Measurements from ENCODE around the gene POLD1. TPM values are rescaled to one million over a fixed set of nuclear protein-coding genes. Genes with fewer than 3 reads are reported as not detected.

The POLD1 gene
- total RNA-seq, 1 experiment from 2014 or later, result 31.9 TPM

DNA sequence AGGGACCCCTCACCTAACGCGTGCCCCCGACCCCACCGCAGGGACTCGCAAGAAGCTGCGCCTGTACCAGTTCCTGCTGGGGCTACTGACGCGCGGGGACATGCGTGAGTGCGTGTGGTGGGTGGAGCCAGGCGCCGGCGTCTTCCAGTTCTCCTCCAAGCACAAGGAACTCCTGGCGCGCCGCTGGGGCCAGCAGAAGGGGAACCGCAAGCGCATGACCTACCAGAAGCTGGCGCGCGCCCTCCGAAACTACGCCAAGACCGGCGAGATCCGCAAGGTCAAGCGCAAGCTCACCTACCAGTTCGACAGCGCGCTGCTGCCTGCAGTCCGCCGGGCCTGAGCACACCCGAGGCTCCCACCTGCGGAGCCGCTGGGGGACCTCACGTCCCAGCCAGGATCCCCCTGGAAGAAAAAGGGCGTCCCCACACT lies 43.9 kb downstream of the POLD1 start:
- Mint-ChIP-seq H3K4me1 (ENCODE audit: insufficient read depth, unreplicated experiment) (peaks cover 11% of the 10 kb centered on the region), H3K9me3 (ENCODE audit: unreplicated experiment) (no peaks in the 10 kb centered on the region), H3K36me3 (ENCODE audit: insufficient read depth, unreplicated experiment) (no peaks in the 10 kb centered on the region), H3K27me3 (ENCODE audit: insufficient read depth, unreplicated experiment) (no peaks in the 10 kb centered on the region), H3K4me3 (ENCODE audit: unreplicated experiment) (no peak overlapping the region), H3K27ac (ENCODE audit: low read depth, unreplicated experiment) (no peak overlapping the region)
- no TSS peak for BruUV-seq (replicated peaks)
- POLR2A ChIA-PET, result no interaction called here
- CTCF ChIA-PET, result interaction anchor here (1.0 to 1.2 kb wide), 2 partner anchors 14 to 33 kb away, joined by 3 to 4 read pairs; no protein-coding TSS in a partner anchor
- intact Hi-C loops (cut with micrococcal nuclease), result no loop called here
- TF ChIP-seq, protein P1, sequence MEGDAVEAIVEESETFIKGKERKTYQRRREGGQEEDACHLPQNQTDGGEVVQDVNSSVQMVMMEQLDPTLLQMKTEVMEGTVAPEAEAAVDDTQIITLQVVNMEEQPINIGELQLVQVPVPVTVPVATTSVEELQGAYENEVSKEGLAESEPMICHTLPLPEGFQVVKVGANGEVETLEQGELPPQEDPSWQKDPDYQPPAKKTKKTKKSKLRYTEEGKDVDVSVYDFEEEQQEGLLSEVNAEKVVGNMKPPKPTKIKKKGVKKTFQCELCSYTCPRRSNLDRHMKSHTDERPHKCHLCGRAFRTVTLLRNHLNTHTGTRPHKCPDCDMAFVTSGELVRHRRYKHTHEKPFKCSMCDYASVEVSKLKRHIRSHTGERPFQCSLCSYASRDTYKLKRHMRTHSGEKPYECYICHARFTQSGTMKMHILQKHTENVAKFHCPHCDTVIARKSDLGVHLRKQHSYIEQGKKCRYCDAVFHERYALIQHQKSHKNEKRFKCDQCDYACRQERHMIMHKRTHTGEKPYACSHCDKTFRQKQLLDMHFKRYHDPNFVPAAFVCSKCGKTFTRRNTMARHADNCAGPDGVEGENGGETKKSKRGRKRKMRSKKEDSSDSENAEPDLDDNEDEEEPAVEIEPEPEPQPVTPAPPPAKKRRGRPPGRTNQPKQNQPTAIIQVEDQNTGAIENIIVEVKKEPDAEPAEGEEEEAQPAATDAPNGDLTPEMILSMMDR (IDR thresholded peaks at IDR 0.05; ENCODE audit: unreplicated experiment), result no peak
- no peak for DNase-seq (ENCODE audit: unreplicated experiment)

DNA sequence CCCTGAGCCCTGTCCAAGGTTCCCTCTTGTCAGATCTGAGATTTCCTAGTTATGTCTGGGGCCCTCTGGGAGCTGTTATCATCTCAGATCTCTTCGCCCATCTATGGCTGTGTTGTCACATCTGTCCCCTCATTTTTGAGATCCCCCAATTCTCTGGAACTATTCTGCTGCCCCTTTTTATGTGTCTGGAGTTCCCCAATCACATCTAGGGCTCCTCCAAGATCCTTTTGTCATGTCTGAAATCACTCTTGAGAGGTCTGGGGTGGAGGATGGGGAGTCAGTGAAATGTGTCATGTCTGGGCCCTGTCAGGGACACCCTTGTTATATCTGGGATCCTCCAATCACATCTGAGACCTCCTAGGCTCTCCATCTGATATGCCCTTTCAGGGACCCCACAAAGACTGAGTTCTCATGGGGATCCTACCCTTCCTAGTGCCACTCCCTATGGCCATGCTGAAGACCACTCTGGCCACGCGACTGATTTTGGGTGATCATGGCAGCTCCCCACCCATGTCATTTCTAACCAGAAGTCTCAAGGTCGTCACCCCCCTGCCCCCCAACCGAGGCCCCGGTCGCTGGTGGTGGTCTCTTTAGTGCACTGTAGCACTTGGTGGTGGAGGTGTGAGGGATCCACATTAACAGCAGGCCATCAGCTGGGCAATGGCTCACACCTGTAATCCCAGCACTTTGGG lies 44.8 kb downstream of the POLD1 start:
- intact Hi-C loops (cut with micrococcal nuclease), result no loop called here
- BruUV-seq (replicated peaks), result no TSS peak
- H3K27me3 Mint-ChIP-seq (ENCODE audit: insufficient read depth, unreplicated experiment), result no peaks in the 10 kb centered on the region
- ChIA-PET CTCF (interaction anchor here (0.6 to 1.0 kb wide), 2 partner anchors 15 to 59 kb away, joined by 3 read pairs; no protein-coding TSS in a partner anchor), POLR2A (no interaction called here)
- H3K27ac Mint-ChIP-seq (ENCODE audit: low read depth, unreplicated experiment), result no peak overlapping the region
- DNase-seq (ENCODE audit: unreplicated experiment), result no peak
- H3K36me3 Mint-ChIP-seq (ENCODE audit: insufficient read depth, unreplicated experiment), result no peaks in the 10 kb centered on the region
- no peak overlapping the region for H3K4me3 Mint-ChIP-seq (ENCODE audit: unreplicated experiment)
- TF ChIP-seq, protein P1 (IDR thresholded peaks at IDR 0.05; ENCODE audit: unreplicated experiment), result no peak
- peaks cover 11% of the 10 kb centered on the region for H3K4me1 Mint-ChIP-seq (ENCODE audit: insufficient read depth, unreplicated experiment)
- H3K9me3 Mint-ChIP-seq (ENCODE audit: unreplicated experiment), result no peaks in the 10 kb centered on the region

DNA sequence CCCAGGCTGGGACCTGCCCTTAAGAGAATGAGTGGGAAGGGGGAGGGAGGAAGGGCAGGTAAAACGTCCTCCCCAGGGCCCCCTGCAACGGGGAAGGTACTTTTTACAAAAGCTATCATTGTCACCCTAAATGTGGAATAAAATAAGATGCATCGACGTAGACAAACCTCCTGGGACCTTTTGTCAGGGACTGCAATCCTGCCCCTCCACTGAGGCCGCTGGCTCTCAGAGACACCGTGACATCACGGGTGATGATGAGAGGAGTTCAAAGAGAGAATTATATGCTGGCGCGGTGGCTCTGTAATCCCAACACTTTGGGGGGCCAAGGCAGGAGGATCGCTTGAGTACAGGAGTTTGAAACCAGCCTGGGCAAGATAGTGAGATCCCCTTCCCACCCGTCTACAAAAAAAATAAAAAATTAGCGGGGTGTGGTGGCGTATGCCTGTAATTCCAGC lies 46.8 kb downstream of the POLD1 start:
- POLR2A ChIA-PET, result interaction anchor here (0.6 to 0.9 kb wide), 3 partner anchors 22 to 45 kb away, joined by 3 to 4 read pairs (median 3); no protein-coding TSS in a partner anchor
- CTCF ChIA-PET, result interaction anchor here (1.4 kb wide), 1 partner anchor 29 kb away, joined by 4 read pairs; no protein-coding TSS in a partner anchor
- H3K27me3 Mint-ChIP-seq (ENCODE audit: insufficient read depth, unreplicated experiment), result peaks cover 3% of the 10 kb centered on the region
- H3K27ac Mint-ChIP-seq (ENCODE audit: low read depth, unreplicated experiment), result no peak overlapping the region
- no TSS peak for BruUV-seq (replicated peaks)
- H3K36me3 Mint-ChIP-seq (ENCODE audit: insufficient read depth, unreplicated experiment), result no peaks in the 10 kb centered on the region
- intact Hi-C loops (cut with micrococcal nuclease), result no loop called here
- H3K9me3 Mint-ChIP-seq (ENCODE audit: unreplicated experiment), result no peaks in the 10 kb centered on the region
- no peak for DNase-seq (ENCODE audit: unreplicated experiment)
- peak overlapping the region; percentile 75 for H3K4me3 Mint-ChIP-seq (ENCODE audit: unreplicated experiment)
- TF ChIP-seq, protein P1 (IDR thresholded peaks at IDR 0.05; ENCODE audit: unreplicated experiment), result no peak
- H3K4me1 Mint-ChIP-seq (ENCODE audit: insufficient read depth, unreplicated experiment), result peaks cover 11% of the 10 kb centered on the region

DNA sequence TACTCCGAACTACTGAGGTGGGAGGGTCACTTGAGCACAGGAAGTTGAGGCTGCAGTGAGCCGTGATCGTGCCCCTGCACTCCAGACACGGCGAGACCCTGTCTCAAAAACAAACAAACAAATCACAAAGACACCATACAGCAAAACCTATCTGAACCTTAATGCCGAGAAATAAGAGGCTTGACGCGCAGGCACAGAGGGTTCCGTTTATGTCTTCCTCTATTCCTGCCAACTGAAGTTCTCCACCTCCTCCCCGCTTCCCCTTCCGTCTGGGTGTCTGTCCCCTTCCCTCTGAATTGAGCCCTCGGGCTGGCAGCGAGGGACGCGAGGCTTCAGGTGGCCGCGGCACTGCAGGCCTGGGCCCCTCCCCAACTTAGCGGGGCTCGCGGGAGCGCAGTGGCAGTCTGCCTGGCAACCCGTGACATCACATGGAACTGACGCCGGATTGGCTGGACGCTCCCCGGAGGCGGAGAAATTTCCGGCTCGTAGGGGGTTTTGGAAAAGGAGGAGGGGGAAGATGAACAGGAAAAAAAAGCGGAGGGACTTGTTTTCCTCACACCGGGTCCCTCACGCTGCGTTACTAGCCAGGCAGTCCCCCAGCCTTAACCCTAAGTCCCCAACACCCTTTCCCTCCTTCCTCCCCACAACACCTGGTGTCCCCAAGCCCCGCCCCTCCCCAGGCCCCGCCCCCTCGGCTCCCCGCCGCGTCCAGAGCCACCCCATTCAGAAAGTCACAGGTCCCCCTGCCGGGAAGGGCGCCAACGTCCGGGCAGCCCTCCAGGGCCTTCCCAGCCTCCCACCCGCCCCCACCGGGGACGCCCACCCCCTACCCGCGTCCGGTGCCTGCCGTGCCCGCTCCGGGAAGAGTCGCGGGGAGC lies 47.4 kb downstream of the POLD1 start:
- POLR2A ChIA-PET, result interaction anchor here (0.6 to 0.9 kb wide), 3 partner anchors 22 to 46 kb away, joined by 3 to 4 read pairs (median 3); no protein-coding TSS in a partner anchor
- Mint-ChIP-seq H3K36me3 (ENCODE audit: insufficient read depth, unreplicated experiment) (no peaks in the 10 kb centered on the region), H3K4me3 (ENCODE audit: unreplicated experiment) (peak overlapping the region; percentile 75), H3K27ac (ENCODE audit: low read depth, unreplicated experiment) (no peak overlapping the region), H3K9me3 (ENCODE audit: unreplicated experiment) (no peaks in the 10 kb centered on the region), H3K27me3 (ENCODE audit: insufficient read depth, unreplicated experiment) (peaks cover 9% of the 10 kb centered on the region), H3K4me1 (ENCODE audit: insufficient read depth, unreplicated experiment) (peaks cover 11% of the 10 kb centered on the region)
- CTCF ChIA-PET, result interaction anchor here (0.6 kb wide), 1 partner anchor 89 kb away, joined by 3 read pairs; no protein-coding TSS in a partner anchor
- intact Hi-C loops (cut with micrococcal nuclease), result no loop called here
- TF ChIP-seq, protein P1 (IDR thresholded peaks at IDR 0.05; ENCODE audit: unreplicated experiment), result no peak
- DNase-seq (ENCODE audit: unreplicated experiment), result peak; percentile 69
- no TSS peak for BruUV-seq (replicated peaks)

All from MCF 10A (cell line).